Calu3 (cell line): ENCODE data around the gene PVR. TPM values are rescaled to one million over a fixed set of nuclear protein-coding genes. Genes with fewer than 3 reads are reported as not detected.

Source experiments
- Bru-seq: library from RNA; stranded (reverse); fragments of 400-500 nt; gene quantifications from one replicate; lab custom pipeline; 2021; lab: Mats Ljungman, UMichigan
- BruChase-seq, 2 experiments: library from RNA; stranded (reverse); fragments of 400-500 nt; gene quantifications; one replicate each; lab custom pipeline; 2021; lab: Mats Ljungman, UMichigan
- BruUV-seq: library from RNA; stranded (reverse); fragments of 400-500 nt; replicated peaks from 2 replicates; lab custom pipeline; 2021; lab: Mats Ljungman, UMichigan
- CTCF ChIA-PET: fragments of 300-600 bp; sonication (Branson Sonifier 250); formaldehyde crosslinking; loops from one replicate; lab custom pipeline; 2022; ENCODE audit warnings: antibody characterized with exemption; lab: Charles Lee
- DNase-seq: peaks from one replicate; pipeline ENCODE4 v3.0.0; 2022
- H3K27ac Mint-ChIP-seq: one replicate; pipeline ENCODE4 v1.8.0; 2022; ENCODE audit warnings: mixed read lengths; ENCODE audit not compliant: unreplicated experiment
- H3K27me3 Mint-ChIP-seq: one replicate; pipeline ENCODE4 v1.8.0; 2022; ENCODE audit warnings: mixed read lengths; ENCODE audit not compliant: unreplicated experiment
- H3K36me3 Mint-ChIP-seq: one replicate; pipeline ENCODE4 v1.8.0; 2022; ENCODE audit warnings: mild to moderate bottlenecking, moderate library complexity, mixed read lengths; ENCODE audit not compliant: insufficient read depth, unreplicated experiment
- H3K4me1 Mint-ChIP-seq: one replicate; pipeline ENCODE4 v1.8.0; 2022; ENCODE audit warnings: mild to moderate bottlenecking, low read depth, mixed read lengths; ENCODE audit not compliant: unreplicated experiment
- H3K4me3 Mint-ChIP-seq: one replicate; pipeline ENCODE4 v1.8.0; 2022; ENCODE audit warnings: mild to moderate bottlenecking, low read depth, moderate library complexity, mixed read lengths; ENCODE audit not compliant: unreplicated experiment
- H3K9me3 Mint-ChIP-seq: one replicate; pipeline ENCODE4 v1.8.0; 2022; ENCODE audit warnings: low read depth, mixed read lengths; ENCODE audit not compliant: unreplicated experiment
- intact Hi-C: fragments of 100-400 bp; cut with micrococcal nuclease; formaldehyde crosslinking; loops from one replicate; pipeline ENCODE4 v1.10.0; 2022; ENCODE audit not compliant: unreplicated experiment
- long read RNA-seq: library from polyadenylated mRNA; stranded (forward); transcript quantifications from one replicate; pipeline ENCODE4 v2.0.0, GENCODE V29; 2022
- total RNA-seq: library from RNA; stranded (reverse); gene quantifications from 2 replicates; pipeline ENCODE4 v1.2.3, GENCODE V29; 2022
- TF ChIP-seq, protein P1 (sequence below): fragments of 200-600 bp; IDR thresholded peaks from one replicate; pipeline ENCODE4 v1.8.0; 2022; ENCODE audit warnings: antibody characterized with exemption; ENCODE audit not compliant: unreplicated experiment

The PVR gene, protein sequence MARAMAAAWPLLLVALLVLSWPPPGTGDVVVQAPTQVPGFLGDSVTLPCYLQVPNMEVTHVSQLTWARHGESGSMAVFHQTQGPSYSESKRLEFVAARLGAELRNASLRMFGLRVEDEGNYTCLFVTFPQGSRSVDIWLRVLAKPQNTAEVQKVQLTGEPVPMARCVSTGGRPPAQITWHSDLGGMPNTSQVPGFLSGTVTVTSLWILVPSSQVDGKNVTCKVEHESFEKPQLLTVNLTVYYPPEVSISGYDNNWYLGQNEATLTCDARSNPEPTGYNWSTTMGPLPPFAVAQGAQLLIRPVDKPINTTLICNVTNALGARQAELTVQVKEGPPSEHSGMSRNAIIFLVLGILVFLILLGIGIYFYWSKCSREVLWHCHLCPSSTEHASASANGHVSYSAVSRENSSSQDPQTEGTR
- total RNA-seq (176 and 215 TPM in 2 replicates), Bru-seq, nascent RNA (percentile 97 among the genes with signal in this experiment), BruChase-seq, experiment 1, labeled RNA remaining after a 6-hour chase (percentile 99 among the genes with signal in this experiment), BruChase-seq, experiment 2, labeled RNA remaining after a 2-hour chase (percentile 99 among the genes with signal in this experiment)
- long read RNA-seq, transcript PVR-203 (8 exons, 3,078 nt): minor isoform, 22 of 587 reads
- long read RNA-seq, transcript PVR-204 (6 exons, 1,344 nt): minor isoform, 8 of 587 reads
- long read RNA-seq, transcript PVR-205 (8 exons, 3,325 nt): major isoform, 55 of 587 reads
- long read RNA-seq, transcript PVR-202 (7 exons, 3,166 nt): minor isoform, 9 of 587 reads
- long read RNA-seq, partial matches to known transcripts: 5 of 587 reads
- long read RNA-seq, other reads (novel, unspliced or antisense): 488 of 587 reads

DNA sequence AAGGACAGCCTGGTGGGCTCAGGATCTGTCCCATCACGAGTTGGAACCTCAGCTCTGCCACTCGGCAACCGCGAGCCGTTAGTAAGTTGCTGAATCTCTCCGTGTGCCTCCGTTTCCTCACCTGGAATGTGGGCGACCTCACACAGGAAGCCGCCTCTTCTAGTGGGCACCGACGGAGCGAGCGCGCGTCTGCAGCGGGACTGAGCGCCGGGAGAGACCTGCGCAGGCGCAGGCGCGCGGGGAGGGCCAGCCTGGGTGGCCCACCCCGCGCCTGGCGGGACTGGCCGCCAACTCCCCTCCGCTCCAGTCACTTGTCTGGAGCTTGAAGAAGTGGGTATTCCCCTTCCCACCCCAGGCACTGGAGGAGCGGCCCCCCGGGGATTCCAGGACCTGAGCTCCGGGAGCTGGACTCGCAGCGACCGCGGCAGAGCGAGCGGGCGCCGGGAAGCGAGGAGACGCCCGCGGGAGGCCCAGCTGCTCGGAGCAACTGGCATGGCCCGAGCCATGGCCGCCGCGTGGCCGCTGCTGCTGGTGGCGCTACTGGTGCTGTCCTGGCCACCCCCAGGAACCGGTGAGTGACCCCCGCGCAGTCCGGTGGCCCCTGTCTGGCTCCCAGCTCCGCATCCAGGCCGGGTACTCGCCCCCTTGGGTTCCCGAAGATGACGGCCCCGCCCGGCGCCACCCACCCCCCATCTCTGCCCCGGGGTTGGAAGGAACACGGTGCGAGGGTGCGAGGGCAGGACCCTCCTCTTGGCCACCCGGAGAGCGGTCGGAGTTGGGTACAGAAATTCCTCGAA, at the start of gene PVR:
TSS of gene PVR (plus strand) at position 306 of the 797 bp plus-strand sequence. CDS start at position 493, 187 bp downstream.
- TSS peak; percentile 53 for BruUV-seq
- Mint-ChIP-seq H3K27ac (peak within 1 kb of the TSS; percentile 62), H3K36me3 (peaks cover 66% of the 10 kb centered on the region), H3K9me3 (no peaks in the 10 kb centered on the region), H3K4me3 (peak within 1 kb of the TSS; percentile 91), H3K27me3 (no peaks in the 10 kb centered on the region), H3K4me1 (peaks cover 70% of the 10 kb centered on the region)
- intact Hi-C loops: loop anchor here (2.0 kb wide), 1 partner anchor 55 kb away; no protein-coding TSS in a partner anchor
- TF ChIP-seq, protein P1, sequence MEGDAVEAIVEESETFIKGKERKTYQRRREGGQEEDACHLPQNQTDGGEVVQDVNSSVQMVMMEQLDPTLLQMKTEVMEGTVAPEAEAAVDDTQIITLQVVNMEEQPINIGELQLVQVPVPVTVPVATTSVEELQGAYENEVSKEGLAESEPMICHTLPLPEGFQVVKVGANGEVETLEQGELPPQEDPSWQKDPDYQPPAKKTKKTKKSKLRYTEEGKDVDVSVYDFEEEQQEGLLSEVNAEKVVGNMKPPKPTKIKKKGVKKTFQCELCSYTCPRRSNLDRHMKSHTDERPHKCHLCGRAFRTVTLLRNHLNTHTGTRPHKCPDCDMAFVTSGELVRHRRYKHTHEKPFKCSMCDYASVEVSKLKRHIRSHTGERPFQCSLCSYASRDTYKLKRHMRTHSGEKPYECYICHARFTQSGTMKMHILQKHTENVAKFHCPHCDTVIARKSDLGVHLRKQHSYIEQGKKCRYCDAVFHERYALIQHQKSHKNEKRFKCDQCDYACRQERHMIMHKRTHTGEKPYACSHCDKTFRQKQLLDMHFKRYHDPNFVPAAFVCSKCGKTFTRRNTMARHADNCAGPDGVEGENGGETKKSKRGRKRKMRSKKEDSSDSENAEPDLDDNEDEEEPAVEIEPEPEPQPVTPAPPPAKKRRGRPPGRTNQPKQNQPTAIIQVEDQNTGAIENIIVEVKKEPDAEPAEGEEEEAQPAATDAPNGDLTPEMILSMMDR: no peak
- peak; percentile 92 for DNase-seq
- CTCF ChIA-PET: interaction anchor here (0.6 to 3.1 kb wide), 8 partner anchors 11 to 97 kb away, joined by 3 to 12 read pairs (median 5); no protein-coding TSS in a partner anchor

DNA sequence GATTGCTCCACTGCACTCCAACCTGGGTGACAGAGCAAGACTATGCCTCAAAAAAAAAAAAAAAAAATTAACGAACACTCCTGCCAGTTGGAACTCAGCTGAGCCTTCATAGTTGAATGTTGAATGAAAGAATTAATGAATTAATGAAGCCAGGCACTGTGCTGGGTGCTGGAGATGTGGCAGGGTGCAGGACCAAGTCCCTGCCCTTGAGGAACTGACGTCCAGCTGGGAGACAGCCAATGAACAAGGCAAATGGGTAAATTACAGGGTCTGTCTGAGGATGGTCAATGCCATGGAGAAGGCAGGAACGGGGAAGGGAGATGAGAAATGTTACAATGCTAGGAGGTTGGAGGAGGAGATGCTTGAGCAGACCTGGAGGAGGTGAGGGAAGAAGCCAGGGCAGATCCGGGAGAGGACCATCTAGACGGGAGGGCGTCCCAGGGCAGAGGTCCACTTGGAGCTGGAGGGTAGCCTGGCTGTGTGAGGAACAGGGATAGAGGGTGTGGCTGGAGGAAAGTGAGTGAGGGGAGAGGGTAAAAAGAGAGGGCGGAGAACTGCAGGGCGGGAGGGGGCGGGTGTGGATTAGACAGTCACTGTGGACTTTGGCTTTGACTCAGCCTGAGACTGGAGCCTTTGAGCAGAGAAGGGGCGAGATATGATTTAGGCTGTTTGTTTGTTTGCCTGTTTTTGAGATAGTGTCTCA, 47.1 kb upstream of the PVR start:
- peaks cover 58% of the 10 kb centered on the region for H3K4me1 Mint-ChIP-seq
- H3K27ac Mint-ChIP-seq: peak overlapping the region; percentile 21
- peak; percentile 43 for DNase-seq
- TF ChIP-seq, protein P1: no peak
- peak overlapping the region; percentile 13 for H3K4me3 Mint-ChIP-seq
- peaks cover 4% of the 10 kb centered on the region for H3K36me3 Mint-ChIP-seq
- intact Hi-C loops: no loop called here
- H3K9me3 Mint-ChIP-seq: peaks cover 3% of the 10 kb centered on the region
- CTCF ChIA-PET: interaction anchor here (0.6 kb wide), 1 partner anchor 987 kb away, joined by 3 read pairs; no protein-coding TSS in a partner anchor
- BruUV-seq: no TSS peak
- H3K27me3 Mint-ChIP-seq: no peaks in the 10 kb centered on the region

DNA sequence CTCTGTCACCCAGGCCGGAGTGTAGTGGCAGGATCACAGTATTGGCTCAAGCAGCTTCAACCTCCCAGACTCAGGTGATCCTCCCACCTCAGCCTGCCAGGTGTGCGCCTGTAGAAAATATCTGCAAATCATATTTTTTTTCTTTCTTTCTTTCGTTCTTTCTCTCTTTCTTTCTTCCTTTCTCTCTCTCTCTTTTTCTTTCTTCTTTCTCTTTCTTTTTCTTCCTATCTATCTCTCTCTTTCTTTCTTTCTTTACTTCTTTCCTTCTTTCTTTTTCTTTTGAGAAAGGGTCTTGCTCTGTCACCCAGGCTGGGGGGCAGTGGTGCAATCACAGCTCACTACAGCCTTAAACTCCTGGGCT, 46.6 kb upstream of the PVR start:
- Mint-ChIP-seq H3K36me3 (peaks cover 4% of the 10 kb centered on the region), H3K4me3 (peak overlapping the region; percentile 13), H3K9me3 (peaks cover 3% of the 10 kb centered on the region), H3K27ac (peak overlapping the region; percentile 21), H3K4me1 (peaks cover 55% of the 10 kb centered on the region), H3K27me3 (no peaks in the 10 kb centered on the region)
- no peak for DNase-seq
- CTCF ChIA-PET: no interaction called here
- TF ChIP-seq, protein P1: no peak
- intact Hi-C loops: no loop called here
- BruUV-seq: no TSS peak
